T-helper 1 cell (primary cell): ENCODE measurements around the gene EPB41L1.

Experiments
- DNase-seq, 5 donors: peaks; one replicate each; pipeline ENCODE4 v3.0.0-alpha.2; 2012 to 2020

Gene EPB41L1

DNA sequence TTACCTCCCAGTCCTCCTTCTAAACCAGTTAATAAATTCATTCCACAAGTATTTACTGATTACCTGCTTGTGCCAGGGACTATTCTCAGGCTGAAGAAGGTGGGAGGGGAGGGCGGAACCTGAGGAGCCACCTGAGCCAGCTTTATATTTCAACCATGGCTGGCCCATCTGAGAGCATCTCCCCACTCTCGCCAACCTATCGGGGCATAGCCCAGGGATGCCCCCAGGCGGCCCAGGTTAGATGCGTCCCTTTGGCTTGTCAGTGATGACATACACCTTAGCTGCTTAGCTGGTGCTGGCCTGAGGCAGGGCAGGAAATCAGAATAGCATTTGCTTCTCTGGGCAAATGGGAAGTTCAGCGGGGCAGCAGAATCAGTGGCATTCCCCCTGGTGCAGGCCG lies 76.8 kb downstream of the EPB41L1 start:
- DNase-seq: no peak

DNA sequence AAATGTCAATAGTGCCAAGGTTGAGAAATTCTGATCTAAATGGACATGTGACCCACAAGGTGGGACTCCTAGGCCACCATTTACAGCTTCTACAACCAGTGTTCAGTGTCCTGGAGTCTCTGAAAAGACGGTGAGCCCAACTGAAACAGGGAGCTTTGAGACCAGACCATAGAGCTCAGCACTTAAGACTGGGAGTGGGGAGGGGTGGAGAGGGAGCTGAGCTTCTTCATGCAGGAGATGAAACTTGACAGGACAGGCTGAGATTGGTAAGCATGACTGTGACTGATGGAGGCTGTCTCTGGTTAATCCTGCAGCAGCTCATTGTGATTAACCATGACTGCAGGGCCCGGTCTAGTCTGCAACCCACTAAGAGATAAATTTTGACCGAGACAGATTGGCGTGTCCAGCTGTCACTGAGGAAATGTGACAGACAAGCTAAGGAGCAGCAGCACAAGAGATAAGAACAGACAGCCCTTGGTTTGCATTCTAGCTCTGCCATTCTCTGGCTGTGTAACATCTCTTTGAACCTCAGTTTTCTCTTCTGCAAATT lies 80.3 kb downstream of the EPB41L1 start:
- no peak for DNase-seq

DNA sequence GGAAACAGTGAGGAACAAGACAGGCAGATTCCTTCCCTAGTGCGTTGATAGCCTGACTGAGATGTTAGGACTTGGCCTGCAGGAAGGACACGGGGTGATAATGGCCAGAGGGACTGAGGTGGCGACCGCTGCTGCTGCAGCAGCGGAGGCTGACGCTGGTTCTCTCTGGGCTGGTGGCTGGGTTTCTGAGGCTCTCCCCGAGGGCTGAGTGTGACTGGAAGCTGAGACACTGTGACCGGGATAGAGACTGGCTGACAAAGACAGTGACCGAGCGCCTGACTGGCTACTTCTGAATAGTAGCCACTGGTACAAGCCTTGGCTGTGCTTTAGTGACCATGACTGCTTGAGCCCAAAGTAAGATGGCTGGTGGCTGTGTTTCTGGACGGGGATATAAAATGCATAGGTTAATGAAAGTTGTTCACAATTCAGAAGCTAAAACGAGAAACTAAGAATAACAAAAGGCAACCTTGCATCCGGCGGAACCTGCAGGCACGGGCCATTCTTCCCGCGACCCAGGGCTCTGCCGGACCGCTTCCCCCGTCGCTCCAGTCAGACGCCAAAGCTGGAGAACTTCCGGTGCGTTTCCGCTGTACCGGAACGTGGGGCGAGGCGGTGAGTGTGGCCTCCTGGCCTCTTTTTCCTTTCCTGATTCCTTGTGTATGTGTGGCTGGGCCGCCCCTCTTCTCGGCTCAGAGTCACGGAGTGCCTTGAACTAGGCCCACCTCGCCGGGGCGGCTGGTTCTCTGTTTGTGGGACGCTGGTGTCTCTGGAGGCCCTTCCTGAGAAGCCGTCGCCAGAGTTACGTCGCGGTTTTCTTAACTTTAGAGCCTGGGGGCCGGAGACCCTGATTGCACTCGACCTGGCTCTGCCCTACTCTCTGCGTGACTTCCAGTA lies 81.6 kb downstream of the EPB41L1 start, which contains the start of gene AAR2:
Gene AAR2 (plus strand): TSS at position 587 of the 894 bp plus-strand sequence. CDS start 3,391 bp downstream, outside the sequence.
- DNase-seq: peak; percentile 38 to 80 (median 60)

DNA sequence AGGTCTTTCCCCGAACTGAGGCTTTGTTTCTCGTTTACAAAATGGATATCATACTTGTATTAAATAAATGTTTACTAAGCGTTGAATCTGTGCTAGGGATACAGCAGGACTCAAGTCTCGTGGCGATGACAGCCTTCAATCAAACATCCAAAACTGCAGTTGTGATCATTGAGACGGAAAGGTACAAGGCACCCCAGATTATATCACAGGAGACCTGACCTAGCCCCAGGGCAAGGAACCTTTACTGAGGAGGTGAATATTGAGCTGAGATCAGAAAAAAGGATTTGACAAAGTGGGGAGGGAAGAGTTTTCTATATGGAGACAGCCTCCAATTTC lies 82.2 kb downstream of the EPB41L1 start:
- no peak for DNase-seq

DNA sequence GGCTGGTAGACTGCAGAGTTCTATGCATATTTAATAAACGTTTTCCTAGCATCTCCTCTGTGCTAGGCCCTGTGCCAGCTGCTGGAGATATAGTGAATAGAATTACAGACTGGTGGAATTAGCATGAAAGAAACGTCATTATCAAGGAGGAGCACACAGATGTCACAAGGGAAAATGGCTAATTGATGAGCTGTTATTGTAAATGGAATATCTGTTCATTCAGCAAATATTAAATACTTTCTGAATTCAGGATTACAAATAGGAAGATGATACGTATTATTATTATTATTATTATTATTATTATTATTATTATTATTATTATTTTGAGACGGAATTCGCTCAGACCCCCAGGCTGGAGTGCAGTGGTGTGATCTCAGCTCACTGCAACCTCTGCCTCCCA lies 82.9 kb downstream of the EPB41L1 start:
- DNase-seq: no peak

DNA sequence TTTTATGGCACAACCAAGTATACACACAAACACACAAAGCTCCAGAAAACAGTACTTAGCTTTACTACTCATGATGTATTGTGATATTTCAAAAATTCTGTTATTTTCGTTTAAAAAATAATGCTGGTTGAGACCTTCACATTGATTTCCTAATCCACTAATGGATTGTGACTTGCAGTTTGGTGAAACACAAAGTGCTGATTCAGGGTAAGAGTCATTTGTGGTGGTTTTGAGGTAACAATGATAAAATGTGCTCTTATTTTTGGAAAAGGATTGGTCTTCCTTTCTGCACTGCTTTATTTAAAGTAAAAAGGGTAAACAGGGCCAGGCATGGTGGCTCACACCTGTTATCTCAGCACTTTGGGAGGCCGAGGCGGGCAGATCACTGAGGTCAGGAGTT lies 83.6 kb downstream of the EPB41L1 start:
- DNase-seq: no peak

DNA sequence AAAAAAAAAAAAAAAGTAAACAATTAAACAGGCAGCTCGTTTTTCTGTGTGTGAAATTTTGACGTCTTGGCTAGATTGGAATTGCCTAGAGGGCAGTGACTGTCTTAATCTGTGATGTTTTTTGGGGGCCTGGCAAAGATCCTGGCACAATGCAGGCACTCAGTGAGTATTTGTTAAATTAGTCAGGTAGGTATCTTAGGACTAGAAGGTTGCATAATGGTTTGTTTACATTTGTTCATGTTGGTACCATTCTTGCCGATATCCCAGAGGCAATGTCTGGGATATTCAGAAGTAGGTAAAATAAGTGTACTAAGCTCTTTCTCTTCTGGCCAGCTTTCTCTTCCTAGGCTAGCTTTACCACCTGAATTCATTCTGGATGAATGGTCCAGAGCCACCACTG lies 84.2 kb downstream of the EPB41L1 start:
- no peak for DNase-seq

DNA sequence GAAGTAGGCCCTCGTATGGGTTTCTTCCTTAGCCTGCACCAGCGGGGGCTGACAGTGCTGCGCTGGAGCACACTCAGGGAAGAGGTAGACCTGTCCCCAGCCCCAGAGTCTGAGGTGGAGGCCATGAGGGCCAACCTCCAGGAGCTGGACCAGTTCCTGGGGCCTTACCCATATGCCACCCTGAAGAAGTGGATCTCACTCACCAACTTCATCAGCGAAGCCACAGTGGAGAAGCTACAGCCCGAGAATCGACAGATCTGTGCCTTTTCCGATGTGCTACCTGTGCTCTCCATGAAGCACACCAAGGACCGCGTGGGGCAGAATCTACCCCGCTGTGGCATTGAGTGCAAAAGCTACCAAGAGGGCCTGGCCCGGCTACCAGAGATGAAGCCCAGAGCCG lies 85.5 kb downstream of the EPB41L1 start:
- DNase-seq: no peak

DNA sequence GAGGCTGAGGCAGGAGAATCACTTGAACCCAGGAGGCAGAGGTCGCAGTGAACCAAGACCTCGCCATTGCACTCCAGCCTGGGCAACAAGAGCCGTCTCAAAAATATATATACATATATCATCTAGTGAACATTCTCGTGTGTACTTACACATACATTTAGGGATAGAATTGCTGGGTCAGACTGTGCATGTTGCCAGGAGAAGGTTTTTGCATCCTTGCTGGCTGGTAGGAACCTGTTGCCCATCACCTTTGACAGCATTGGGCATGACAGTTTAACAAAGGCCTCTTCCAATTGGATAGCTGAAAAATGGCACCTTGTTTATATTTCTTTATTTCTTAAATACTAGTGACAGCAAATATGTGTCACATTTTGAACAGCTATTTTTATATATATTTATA lies 87.1 kb downstream of the EPB41L1 start:
- no peak for DNase-seq

DNA sequence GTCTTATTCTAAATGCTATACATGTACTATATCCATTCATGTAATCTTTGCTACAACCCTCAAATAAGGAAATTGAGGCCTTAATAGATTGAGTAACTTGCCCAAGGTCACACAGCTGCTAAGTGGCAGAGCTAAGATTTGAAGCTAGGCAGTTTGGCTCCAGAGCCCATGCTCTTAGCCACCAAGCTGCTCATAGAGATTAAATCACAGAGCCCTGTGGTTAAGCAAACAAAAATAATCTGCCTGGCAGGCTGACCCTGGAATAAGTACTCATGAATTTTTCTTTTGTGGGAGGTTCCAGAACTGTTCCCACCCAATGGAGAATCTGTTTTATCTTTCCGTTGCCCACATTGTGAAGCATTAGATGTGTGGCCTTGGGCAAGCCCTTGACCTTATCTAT lies 89.2 kb downstream of the EPB41L1 start:
- DNase-seq: no peak

DNA sequence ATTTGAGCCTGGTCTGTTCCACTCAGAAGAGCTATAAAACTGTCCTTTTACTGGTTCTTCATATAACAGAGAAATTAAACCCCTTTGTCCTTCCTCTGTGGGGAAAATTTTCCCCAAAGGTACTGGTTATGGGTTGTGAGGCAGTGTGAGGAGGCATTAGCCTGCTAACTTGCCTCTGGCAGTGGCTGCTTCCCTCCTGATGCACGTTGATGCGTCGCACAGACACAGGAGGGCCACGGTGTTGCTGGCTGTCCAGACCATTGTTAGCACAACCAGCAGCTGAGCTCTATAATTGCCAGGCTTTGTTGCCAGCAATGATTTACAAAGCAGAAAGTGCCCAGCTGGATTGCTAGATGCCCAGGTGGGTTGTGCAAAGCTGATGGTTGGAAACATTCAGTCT lies 91.9 kb downstream of the EPB41L1 start:
- DNase-seq: no peak

DNA sequence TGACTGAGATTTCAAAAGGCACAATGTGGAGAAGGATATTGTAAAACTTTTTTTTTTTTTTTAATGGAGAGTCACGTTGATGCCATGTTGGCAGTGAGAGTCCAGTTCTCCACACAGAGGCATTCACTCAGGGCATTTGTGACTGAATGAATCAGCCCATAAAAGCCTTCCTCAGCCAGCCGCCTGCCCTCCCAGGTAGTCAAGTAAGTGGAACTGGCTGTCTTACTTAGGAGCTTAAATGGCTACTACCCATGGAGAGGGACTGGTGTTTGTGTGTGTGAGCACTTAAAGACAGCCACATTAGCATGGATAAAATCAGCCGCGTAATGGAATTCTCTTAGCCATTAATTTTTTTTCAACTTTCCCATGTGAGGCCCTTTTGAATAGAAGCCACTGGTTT lies 94.3 kb downstream of the EPB41L1 start:
- DNase-seq: no peak

DNA sequence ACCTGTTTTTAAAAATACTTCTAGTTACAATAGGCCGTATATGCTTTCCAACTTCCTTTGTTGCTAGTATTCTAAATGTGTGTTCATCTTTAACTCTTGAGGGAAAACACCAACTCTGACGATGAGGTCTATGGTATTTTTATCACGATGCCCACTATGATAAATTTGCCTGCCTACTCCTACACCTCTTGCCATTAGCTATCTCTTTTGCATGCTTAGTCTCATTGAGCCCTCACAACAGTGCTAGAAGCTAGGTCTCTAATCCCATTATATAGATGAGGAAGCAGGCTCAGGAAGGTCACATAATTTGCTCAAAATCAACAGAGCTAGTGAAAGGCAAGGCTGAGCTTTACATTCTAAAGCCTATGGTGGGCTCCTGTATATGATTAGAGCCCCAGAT lies 94.9 kb downstream of the EPB41L1 start:
- no peak for DNase-seq

DNA sequence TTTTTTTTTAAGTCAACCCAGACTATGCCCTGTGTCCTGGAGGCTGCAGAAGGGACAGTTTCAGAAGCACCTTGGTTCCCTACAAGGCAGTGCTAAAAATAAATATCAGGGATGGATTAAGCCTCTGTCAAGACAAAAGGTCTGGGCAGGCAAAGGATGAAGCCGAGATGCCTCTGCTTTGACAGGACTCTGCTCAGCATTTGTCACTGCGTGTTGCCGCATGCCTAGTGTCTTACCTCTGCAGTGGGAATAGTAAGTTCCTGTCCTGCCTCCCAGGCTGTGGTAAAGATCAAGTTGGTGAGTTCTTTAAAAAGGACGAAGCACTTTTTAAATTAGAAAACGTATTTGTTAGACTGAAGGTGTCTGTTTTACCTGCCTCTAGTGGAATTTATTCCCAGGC lies 96.9 kb downstream of the EPB41L1 start:
- DNase-seq: no peak

DNA sequence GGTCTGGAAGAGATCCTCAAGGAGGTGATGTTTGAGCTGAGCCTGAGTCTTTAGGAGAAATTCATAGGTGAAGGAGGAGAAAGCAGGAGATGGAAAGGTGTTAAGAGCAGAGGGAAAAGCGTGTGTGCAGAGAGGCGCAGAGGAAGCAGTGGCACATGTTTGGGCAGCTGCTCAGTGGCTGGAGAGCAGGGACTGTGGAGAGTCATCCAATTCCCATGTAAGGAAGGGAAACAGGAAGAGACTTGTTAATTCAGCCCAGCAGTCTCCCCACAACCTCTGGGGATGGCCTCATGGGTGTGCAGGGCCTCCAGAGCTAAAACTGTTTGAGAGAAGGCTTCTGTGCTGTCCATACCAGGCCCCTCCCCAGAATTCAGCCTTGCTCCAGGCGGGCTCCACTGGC lies 98.0 kb downstream of the EPB41L1 start:
- no peak for DNase-seq

DNA sequence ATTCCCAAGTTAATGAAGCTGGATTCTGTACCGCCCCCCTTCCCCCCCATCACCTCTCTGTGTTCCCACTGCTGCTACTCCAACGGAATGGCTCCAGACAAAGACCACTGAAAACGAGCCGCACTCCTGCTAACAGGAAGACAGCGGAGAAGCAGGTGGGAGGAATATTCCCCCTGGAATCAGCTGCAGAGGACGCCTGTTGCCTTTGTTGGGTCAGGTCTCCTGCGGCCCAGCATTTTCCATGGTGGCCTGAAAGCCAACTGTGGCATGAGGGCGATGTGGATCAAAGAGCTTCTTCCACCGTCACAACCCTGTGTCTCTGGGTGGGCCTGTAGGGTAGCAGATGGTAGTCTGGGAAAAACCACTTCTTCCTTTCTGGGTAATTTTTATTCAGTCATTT lies 98.5 kb downstream of the EPB41L1 start:
- DNase-seq: no peak

DNA sequence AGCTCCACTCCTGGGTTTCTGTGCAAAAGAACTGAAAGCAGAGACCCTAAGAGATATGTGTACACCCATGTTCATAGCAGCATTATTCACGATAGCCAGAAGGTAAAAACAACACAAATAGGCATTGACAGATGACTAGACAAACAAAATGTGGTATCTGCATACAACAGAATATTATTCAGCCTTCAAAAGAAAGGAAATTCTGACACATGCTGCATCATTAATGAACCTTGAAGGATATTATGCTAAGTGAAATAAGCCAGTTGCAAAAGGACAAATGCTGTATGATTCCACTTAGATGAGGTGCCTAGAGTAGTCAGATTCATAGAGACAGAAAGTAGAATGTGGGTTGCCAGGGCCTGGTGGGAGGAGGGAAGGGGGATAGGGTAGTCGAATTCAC lies 99.5 kb downstream of the EPB41L1 start:
- DNase-seq: no peak

DNA sequence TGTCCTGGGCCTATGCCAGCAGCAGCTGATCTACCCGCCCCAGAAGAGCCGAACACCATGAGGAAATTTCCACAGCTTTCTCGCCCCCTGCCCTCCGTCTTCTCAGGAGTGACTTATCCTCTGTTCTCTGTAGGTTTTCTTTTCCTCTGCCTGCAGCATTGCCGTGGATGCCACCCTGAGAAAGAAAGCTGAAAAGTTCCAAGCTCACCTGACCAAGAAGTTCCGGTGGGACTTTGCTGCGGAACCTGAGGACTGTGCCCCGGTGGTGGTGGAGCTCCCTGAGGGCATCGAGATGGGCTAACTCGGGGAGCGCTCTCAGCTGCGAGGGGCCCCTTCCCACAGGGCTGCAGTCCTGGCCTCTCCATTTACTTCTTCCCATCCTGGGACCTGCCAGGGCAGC lies 100.9 kb downstream of the EPB41L1 start:
- no peak for DNase-seq

DNA sequence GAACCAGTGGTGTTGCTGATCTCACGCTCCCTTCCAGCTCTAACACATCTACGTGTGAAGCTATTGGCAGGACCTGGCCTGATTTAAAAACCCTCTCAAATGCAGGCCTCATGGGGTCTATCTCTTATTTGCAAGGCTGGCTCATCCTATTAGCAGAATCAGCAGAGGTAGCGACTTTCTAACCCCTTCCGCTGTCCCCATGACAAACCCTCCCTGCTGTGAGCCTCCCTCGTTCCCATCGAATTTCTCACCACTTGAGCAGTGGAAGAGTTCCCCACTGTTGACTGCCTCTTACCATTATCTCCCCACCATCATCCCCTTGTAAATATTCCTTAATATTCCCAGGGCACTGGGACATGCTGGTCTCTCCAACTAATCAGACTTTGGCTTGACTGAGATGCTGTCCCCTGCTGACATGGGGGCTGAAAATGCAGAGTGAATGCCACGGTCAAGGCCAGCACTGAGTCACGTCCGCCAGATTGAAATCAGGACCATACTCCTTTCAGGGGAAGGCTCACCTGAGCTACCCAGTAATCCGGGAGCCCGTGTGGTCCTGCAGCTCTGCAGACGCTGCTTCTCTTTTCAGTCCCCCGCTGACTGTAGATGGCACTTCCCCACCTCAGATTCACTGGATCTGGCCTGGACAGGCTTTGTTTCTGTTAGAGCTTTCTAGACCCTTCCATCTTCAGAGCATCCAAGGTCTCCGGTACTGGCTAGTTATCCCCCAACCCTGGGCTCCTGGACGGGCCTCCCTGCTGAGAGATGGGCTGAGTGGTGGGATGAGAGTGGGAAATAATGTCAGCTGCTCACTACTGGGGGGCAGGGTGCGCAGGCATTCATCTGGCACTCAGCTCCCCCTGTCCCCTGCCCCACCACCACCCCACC lies 104.9 kb downstream of the EPB41L1 start:
- no peak for DNase-seq

DNA sequence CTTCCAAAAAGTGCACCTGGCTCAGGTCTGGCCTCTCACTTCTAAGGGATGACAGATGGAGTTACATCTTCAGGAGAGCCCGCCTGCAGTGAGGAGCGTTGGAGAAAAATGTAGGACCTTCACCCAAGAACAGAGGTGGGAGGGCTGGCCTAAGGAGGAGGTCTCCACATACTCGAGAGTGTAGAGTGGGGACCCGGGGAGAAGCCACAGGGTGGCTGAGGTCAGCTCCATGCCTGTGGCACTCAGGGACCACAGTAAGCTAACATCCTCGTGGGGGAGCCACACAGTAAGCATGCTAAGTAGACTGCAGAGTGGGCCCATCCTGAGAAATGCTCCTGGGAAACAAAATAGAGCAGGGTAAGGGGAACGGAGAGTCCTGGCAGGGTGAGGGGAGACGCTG lies 105.8 kb downstream of the EPB41L1 start:
- no peak for DNase-seq

DNA sequence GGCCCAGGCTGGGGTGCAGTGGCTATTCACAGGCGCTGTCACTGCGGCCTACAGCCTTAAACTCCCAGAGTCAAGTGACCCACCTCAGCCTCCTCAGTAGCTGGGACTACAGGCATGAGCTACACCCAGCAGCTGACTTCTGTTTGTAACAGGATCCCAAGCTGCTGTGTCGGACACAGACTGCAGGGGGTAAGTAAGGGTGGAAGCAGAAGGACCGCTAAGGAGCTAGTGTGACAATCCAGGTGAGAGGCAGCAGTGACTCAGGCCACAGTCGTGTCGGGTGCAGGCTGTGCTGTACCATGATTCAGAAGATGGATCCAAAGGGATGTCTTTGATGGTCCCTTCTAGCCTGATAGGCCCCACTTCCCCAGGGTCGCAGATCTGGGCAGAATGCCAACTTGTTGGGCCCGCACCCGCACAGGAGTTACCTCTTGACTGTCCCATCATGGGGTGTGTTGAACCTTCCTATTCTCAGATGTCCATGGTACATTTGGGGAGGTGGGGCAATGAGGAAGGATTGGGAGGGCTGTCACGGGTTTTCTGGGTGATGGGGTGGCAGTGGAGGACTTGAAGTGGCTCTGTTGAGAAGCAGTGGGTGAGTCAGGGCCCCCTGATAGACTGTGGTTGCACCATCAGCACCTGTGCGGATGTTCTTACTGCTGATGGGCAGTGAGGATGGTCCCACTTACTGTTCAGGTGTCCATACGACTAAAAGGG lies 107.0 kb downstream of the EPB41L1 start:
- no peak for DNase-seq

DNA sequence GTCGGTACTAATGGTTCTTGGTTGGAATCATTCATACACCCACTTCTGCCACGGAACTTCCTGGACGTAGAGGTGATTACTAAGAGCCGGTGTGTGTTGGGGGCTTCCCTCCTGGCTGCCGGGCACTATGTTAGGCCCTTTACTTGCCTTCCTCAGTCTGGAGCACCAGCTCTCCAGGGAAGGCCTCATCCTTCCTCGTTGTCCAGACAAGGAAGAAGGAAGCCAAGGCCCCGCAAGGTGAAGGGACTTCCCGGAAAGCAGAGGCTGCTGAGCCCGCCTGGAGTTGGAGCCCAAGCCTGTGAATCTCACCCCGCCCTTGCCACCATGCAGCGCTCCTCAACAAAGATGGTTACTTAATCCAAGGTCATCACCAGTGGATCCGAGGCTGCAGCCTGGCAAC lies 107.9 kb downstream of the EPB41L1 start:
- DNase-seq: no peak
